Peyer's patch (tissue), 4 donors: ENCODE data around the gene AHSP. TPM values are rescaled to one million over a fixed set of nuclear protein-coding genes. Genes with fewer than 3 reads are reported as not detected.
"Not testable (repeated sequence)": the region's sequence is repeated elsewhere in the genome, so short reads cannot be mapped to it uniquely, and the experiment has no call there.

Experiments
- DNase-seq, 3 donors: peaks; one replicate each; pipeline ENCODE4 v3.0.0-alpha.2; 2017 to 2019
- H3K27ac ChIP-seq, 4 donors: fragments of 200-600 bp; sonication (generic); one replicate each; pipeline ENCODE4 v1.5.1; 2016 to 2019
- H3K27me3 ChIP-seq, 2 donors: fragments of 200-600 bp; sonication (generic); one replicate each; pipeline ENCODE4 v1.5.1; 2019
- H3K36me3 ChIP-seq, 3 donors: fragments of 200-600 bp; sonication (generic); one replicate each; pipeline ENCODE4 v1.5.1; 2016 to 2019
- H3K4me1 ChIP-seq, 4 donors: fragments of 200-600 bp; sonication (generic); one replicate each; pipeline ENCODE4 v1.5.1; 2016 to 2019
- H3K4me3 ChIP-seq, 4 donors: fragments of 200-600 bp; sonication (generic); 1 replicate in 3 of 4; 2 replicates in 1 of 4; pipeline ENCODE4 v1.5.1; 2016 to 2019; ENCODE audit warnings: mild to moderate bottlenecking in 1 of 4
- H3K9me3 ChIP-seq, 4 donors: fragments of 200-600 bp; sonication (generic); one replicate each; pipeline ENCODE4 v1.5.1; 2016 to 2019; ENCODE audit warnings: mild to moderate bottlenecking in 1 of 4
- POLR2A ChIP-seq, 2 donors: fragments of 450-650 bp; IDR thresholded peaks; one replicate each; pipeline ENCODE4 v1.5.1; 2017; ENCODE audit warnings: antibody characterized with exemption in 2 of 2, mild to moderate bottlenecking in 2 of 2, moderate library complexity in 2 of 2
- total RNA-seq, 4 donors: library from RNA; depleted of rRNA; stranded (reverse); fragments of >200 nt; gene quantifications; one replicate each; pipeline ENCODE4 v1.1.0, GENCODE V29; 2016
- TF ChIP-seq, protein P1 (sequence below), 6 experiments: fragments of 450-650 bp in 4 of 6; fragments of 200-600 bp in 2 of 6; sonication (generic) in 1 of 6; IDR thresholded peaks; one replicate each; pipeline ENCODE4 v1.5.1; 2017 to 2019; ENCODE audit warnings: antibody characterized with exemption in 6 of 6, mild to moderate bottlenecking in 3 of 6, moderate library complexity in 1 of 6

AHSP gene
- total RNA-seq, 4 donors from 2014 or later = not detected

GRCh38 chr16:31502981-31503380, 24.7 kb upstream of the AHSP start:
- H3K36me3 ChIP-seq = peaks cover 0 to 25% (median 0%) of the 10 kb centered on the region in 3 donors
- no peak for DNase-seq
- no peak for TF ChIP-seq POLR2A (IDR thresholded peaks at IDR 0.05)
- TF ChIP-seq, protein P1, sequence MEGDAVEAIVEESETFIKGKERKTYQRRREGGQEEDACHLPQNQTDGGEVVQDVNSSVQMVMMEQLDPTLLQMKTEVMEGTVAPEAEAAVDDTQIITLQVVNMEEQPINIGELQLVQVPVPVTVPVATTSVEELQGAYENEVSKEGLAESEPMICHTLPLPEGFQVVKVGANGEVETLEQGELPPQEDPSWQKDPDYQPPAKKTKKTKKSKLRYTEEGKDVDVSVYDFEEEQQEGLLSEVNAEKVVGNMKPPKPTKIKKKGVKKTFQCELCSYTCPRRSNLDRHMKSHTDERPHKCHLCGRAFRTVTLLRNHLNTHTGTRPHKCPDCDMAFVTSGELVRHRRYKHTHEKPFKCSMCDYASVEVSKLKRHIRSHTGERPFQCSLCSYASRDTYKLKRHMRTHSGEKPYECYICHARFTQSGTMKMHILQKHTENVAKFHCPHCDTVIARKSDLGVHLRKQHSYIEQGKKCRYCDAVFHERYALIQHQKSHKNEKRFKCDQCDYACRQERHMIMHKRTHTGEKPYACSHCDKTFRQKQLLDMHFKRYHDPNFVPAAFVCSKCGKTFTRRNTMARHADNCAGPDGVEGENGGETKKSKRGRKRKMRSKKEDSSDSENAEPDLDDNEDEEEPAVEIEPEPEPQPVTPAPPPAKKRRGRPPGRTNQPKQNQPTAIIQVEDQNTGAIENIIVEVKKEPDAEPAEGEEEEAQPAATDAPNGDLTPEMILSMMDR (IDR thresholded peaks at IDR 0.05) = no peak
- no peak overlapping the region for H3K4me3 ChIP-seq
- peaks cover 0 to 24% (median 8%) of the 10 kb centered on the region in 4 donors for H3K4me1 ChIP-seq
- no peak overlapping the region for H3K27ac ChIP-seq
- H3K27me3 ChIP-seq = no peaks in the 10 kb centered on the region
- H3K9me3 ChIP-seq = no peaks in the 10 kb centered on the region

DNA sequence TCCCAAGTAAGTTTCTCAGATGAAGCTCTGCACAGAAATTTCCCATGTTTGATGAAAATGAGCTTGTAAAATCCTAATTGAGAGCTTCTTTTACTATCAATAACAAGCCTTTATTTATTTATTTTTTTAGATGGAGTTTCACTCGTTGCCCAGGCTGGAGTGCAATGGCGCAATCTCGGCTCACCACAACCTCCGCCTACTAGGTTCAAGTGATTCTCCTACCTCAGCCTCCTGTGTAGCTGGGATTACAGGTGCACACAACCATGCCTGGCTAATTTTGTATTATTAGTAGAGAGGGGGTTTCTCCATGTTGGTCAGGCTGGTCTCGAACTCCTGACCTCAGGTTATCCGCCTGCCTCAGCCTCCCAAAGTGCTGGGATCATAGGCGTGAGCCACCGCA, 24.1 kb upstream of the AHSP start:
- H3K9me3 ChIP-seq, H3K4me3 ChIP-seq, H3K27me3 ChIP-seq, DNase-seq, H3K27ac ChIP-seq: not testable (repeated sequence)
- peaks cover 0 to 19% (median 0%) of the 10 kb centered on the region in 3 donors for H3K36me3 ChIP-seq
- H3K4me1 ChIP-seq = peaks cover 0 to 24% (median 8%) of the 10 kb centered on the region in 4 donors

DNA sequence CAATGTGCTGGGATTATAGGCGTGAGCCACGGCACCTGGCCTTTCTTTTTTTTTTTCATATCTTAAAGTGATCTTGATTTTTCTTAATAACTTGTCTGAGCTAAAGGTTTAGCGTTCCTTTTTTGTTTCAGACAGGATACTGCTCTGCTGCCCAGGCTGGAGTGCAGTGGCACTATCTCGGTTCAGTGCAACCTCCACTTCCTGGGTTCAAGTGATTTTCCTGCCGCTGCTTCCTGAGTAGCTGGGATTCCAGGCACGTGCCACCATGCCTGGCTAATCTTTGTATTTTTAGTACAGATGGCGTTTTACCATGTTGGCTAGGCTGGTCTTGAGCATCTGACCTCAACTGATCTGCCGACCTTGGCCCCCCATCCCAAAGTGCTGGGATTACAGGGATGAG, 23.5 kb upstream of the AHSP start:
- Histone ChIP-seq H3K4me1 (peaks cover 0 to 24% (median 8%) of the 10 kb centered on the region in 4 donors), H3K4me3 (no peak overlapping the region), H3K27ac (no peak overlapping the region), H3K27me3 (no peaks in the 10 kb centered on the region), H3K36me3 (peaks cover 0 to 13% (median 0%) of the 10 kb centered on the region in 3 donors), H3K9me3 (no peaks in the 10 kb centered on the region)
- TF ChIP-seq, protein P1 (IDR thresholded peaks at IDR 0.05) = no peak
- TF ChIP-seq POLR2A (IDR thresholded peaks at IDR 0.05) = no peak
- no peak for DNase-seq

DNA sequence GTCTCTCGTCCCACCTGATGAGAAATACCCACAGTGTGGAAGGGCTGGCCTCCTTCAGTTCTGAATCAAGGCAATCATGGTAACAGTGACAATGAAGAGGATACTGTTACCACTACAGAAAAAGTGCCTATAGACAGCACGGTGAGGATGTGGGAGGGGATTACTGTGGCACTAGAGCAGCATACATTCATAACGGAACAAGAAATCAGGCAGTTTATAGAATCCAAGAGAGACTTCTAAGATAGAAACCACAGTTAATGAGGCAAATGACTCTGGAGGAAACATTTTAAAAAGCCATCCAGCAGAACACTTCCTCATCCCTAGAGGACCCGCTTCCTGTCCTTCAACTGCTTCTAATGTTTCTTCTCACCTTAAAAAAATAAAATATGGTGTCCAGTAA, 22.2 kb upstream of the AHSP start:
- no peaks in the 10 kb centered on the region for H3K27me3 ChIP-seq
- no peak overlapping the region for H3K27ac ChIP-seq
- H3K9me3 ChIP-seq = no peaks in the 10 kb centered on the region
- no peak overlapping the region for H3K4me3 ChIP-seq
- peaks cover 0 to 24% (median 8%) of the 10 kb centered on the region in 4 donors for H3K4me1 ChIP-seq
- H3K36me3 ChIP-seq = peaks cover 0 to under 1% (median 0%) of the 10 kb centered on the region in 3 donors
- no peak for TF ChIP-seq POLR2A (IDR thresholded peaks at IDR 0.05)
- TF ChIP-seq, protein P1 (IDR thresholded peaks at IDR 0.05) = no peak
- no peak for DNase-seq

- Histone ChIP-seq H3K27me3 (no peaks in the 10 kb centered on the region), H3K4me1 (peaks cover 0 to 14% (median 8%) of the 10 kb centered on the region in 4 donors), H3K27ac (peak overlapping the region; percentile 84 to 96 (median 90)), H3K9me3 (no peaks in the 10 kb centered on the region), H3K36me3 (no peaks in the 10 kb centered on the region), H3K4me3 (peak overlapping the region; percentile 71 to 99 (median 84))
- no peak for DNase-seq
- TF ChIP-seq, protein P1 (IDR thresholded peaks at IDR 0.05) = no peak
- TF ChIP-seq POLR2A (IDR thresholded peaks at IDR 0.05) = no peak
These were observed 20.1 kb upstream of the AHSP start for GRCh38 chr16:31507617-31507928.

DNA sequence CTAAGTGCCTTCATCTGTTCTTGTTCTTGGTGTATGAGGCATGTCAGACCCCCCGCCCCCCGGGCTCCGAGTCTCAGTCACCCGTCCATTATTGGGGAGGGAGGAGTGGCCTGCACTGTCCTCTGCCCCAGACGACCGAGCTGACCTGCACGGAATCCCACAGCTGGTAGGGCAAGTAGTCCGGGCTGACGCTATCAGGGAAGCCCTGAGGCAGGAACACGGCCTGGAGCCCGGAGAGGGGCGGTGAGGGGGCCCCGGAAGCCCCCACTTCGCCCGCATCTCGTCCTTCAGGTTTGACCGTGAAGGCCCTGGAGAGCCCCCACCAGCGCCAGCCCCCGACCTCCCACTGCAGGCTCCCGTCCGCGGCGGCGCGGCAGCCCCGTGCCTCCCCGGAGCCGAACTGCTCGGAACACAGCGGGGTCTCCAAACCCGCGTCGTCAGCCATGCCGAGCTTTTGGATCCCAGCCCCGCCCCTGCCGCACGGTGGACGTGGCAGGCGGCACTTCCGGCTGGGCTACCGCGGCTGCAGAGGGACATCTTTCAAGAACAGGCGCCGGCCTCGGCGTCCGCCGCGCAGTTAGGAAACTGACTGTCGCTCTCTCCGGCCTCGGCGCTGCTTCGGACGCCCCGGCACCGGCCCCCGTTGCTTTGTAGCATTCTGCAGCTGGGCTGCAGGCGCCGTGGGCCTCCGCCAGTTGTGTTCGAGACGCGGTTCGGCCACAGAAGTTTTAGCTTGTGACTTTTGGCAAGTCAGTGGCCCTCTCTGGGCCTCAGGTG, 19.6 kb upstream of the AHSP start, which contains the start of gene RUSF1:
TSS of gene RUSF1 (minus strand) at position 463 of the 777 bp plus-strand sequence. CDS start at position 445, 18 bp downstream.
- Histone ChIP-seq H3K36me3 (no peaks in the 10 kb centered on the region), H3K9me3 (no peaks in the 10 kb centered on the region), H3K27ac (peak within 1 kb of the TSS; percentile 84 to 96 (median 90)), H3K4me1 (peaks cover 0 to 14% (median 8%) of the 10 kb centered on the region in 4 donors), H3K27me3 (no peaks in the 10 kb centered on the region), H3K4me3 (peak within 1 kb of the TSS; percentile 71 to 99 (median 84))
- peak; percentile 71 to 75 for TF ChIP-seq POLR2A (IDR thresholded peaks at IDR 0.05)
- TF ChIP-seq, protein P1 (IDR thresholded peaks at IDR 0.05) = peak in 2 of 6 experiments; percentile 1 to 19
- peak; percentile 92 to 96 (median 93) for DNase-seq
